HCT116 (cell line): ENCODE results near the gene PSTPIP1. TPM values are rescaled to one million over a fixed set of nuclear protein-coding genes. Genes with fewer than 3 reads are reported as not detected.

ENCODE experiments used
- ATAC-seq: fragments of 200-7000 bp; cut with Tn5 transposase; 2 replicates; pipeline ENCODE4 v1.9.1; 2020; ENCODE audit warnings: mild to moderate bottlenecking, moderate library complexity
- BruUV-seq: library from RNA; stranded (reverse); fragments of 400-500 nt; replicated peaks from 2 replicates; lab custom pipeline; 2021; lab: Mats Ljungman, UMichigan
- CTCF ChIA-PET: fragments of 300-600 bp; sonication (Branson Sonifier 250); formaldehyde crosslinking; loops from one replicate; lab custom pipeline; 2021; ENCODE audit warnings: antibody characterized with exemption; lab: Charles Lee
- POLR2A ChIA-PET: fragments of 300-600, 350-600 bp; sonication (Branson Sonifier 250); formaldehyde crosslinking; loops from one replicate; lab custom pipeline; 2021; ENCODE audit warnings: antibody characterized with exemption; lab: Charles Lee
- RAD21 ChIA-PET, 2 experiments: fragments of 300-600 bp; sonication (Branson Sonifier 250); formaldehyde crosslinking; loops; one replicate each; lab custom pipeline; 2023; ENCODE audit warnings: low total read pairs in 2 of 2; ENCODE audit not compliant: uncharacterized antibody in 2 of 2, unreplicated experiment in 2 of 2, low non-redundant PET in 1 of 2; lab: Charles Lee
- DNase-seq: peaks from one replicate; pipeline ENCODE4 v3.0.0-alpha.2; 2010; ENCODE audit warnings: low read depth, low spot score
- H2AFZ ChIP-seq: fragments of 200-600 bp; shearing (Covaris generic), sonication (generic); 2 replicates; pipeline ENCODE4 v1.6.1; 2017; ENCODE audit warnings: low read depth, mixed run types, mixed read lengths, antibody characterized with exemption, low read length; ENCODE audit not compliant: poor library complexity, severe bottlenecking
- H3K27ac ChIP-seq: 2 replicates; pipeline ENCODE4 v1.5.1; 2012; ENCODE audit warnings: low read depth, low read length
- H3K27me3 ChIP-seq: fragments of 200-600 bp; sonication (generic); 2 replicates; pipeline ENCODE4 v1.6.1; 2016; ENCODE audit warnings: mixed run types, low read length, mixed read lengths; ENCODE audit not compliant: insufficient read depth
- H3K36me3 ChIP-seq, 2 experiments: fragments of 200-500 bp in 1 of 2; fragments of 200-600 bp in 1 of 2; sonication (Bioruptor generic) in 1 of 2; sonication (generic) in 1 of 2; 2 replicates each; pipeline versions ENCODE4 v1.5.1 to v1.6.1; 2014 to 2016; ENCODE audit warnings: low read length in 2 of 2, inconsistent platforms in 1 of 2, mixed read lengths in 1 of 2, mixed run types in 1 of 2; ENCODE audit not compliant: insufficient read depth in 2 of 2, control insufficient read depth in 1 of 2
- H3K4me1 ChIP-seq, 2 experiments: fragments of 200-600 bp in 1 of 2; sonication (generic) in 1 of 2; 2 replicates each; pipeline versions ENCODE4 v1.5.1 to v1.6.1; 2012 to 2017; ENCODE audit warnings: low read length in 2 of 2, inconsistent platforms in 1 of 2, mild to moderate bottlenecking in 1 of 2, mixed read lengths in 1 of 2, mixed run types in 1 of 2, moderate library complexity in 1 of 2; ENCODE audit not compliant: insufficient read depth in 2 of 2, control insufficient read depth in 1 of 2
- H3K4me2 ChIP-seq: fragments of 200-600 bp; sonication (generic); 2 replicates; pipeline ENCODE4 v1.6.1; 2017; ENCODE audit warnings: mixed run types, low read length, mixed read lengths
- H3K4me3 ChIP-seq, 2 experiments: fragments of 200-600 bp in 1 of 2; sonication (generic) in 1 of 2; replicated peaks in 1 of 2; 2 replicates each; pipeline ENCODE4 v1.5.1; 2011 to 2016; ENCODE audit warnings: low read length in 2 of 2, control low read depth in 1 of 2, low read depth in 1 of 2, mild to moderate bottlenecking in 1 of 2, mixed read lengths in 1 of 2, mixed run types in 1 of 2
- H3K79me2 ChIP-seq: fragments of 200-600 bp; sonication (generic); 2 replicates; pipeline ENCODE4 v1.6.1; 2017; ENCODE audit warnings: mild to moderate bottlenecking, mixed run types, low read length, moderate library complexity, mixed read lengths; ENCODE audit not compliant: insufficient read depth
- H3K9ac ChIP-seq: fragments of 200-600 bp; sonication (generic); 2 replicates; pipeline ENCODE4 v1.6.1; 2016; ENCODE audit warnings: low read length, mixed read lengths
- H3K9me2 ChIP-seq: fragments of 200-600 bp; sonication (generic), shearing (Covaris generic); 2 replicates; pipeline ENCODE4 v1.6.1; 2017; ENCODE audit warnings: mixed run types, mild to moderate bottlenecking, moderate library complexity; ENCODE audit not compliant: insufficient read depth
- H3K9me3 ChIP-seq, 2 experiments: fragments of 200-500 bp in 1 of 2; fragments of 200-600 bp in 1 of 2; sonication (Bioruptor generic) in 1 of 2; sonication (generic) in 1 of 2; 2 replicates each; pipeline ENCODE4 v1.6.1; 2014 to 2017; ENCODE audit warnings: low read length in 2 of 2, mixed read lengths in 2 of 2, inconsistent platforms in 1 of 2, low read depth in 1 of 2, mild to moderate bottlenecking in 1 of 2, mixed run types in 1 of 2, moderate library complexity in 1 of 2; ENCODE audit not compliant: control insufficient read depth in 1 of 2, insufficient read depth in 1 of 2
- H4K20me1 ChIP-seq: fragments of 200-600 bp; sonication (generic), shearing (Covaris generic); 2 replicates; pipeline ENCODE4 v1.6.1; 2017; ENCODE audit warnings: mixed run types, mild to moderate bottlenecking, moderate library complexity; ENCODE audit not compliant: insufficient read depth
- ATF3 ChIP-seq: IDR thresholded peaks from 2 replicates; pipeline ENCODE4 v1.6.1; 2012
- CEBPB ChIP-seq: IDR thresholded peaks from 2 replicates; pipeline ENCODE4 v1.6.1; 2012; ENCODE audit warnings: low read depth
- EGR1 ChIP-seq: IDR thresholded peaks from 2 replicates; pipeline ENCODE4 v1.6.1; 2012; ENCODE audit warnings: low read depth
- ELF1 ChIP-seq: IDR thresholded peaks from 2 replicates; pipeline ENCODE4 v1.6.1; 2012; ENCODE audit warnings: low read depth, borderline replicate concordance
- EZH2phosphoT487 ChIP-seq: fragments of 200-600 bp; IDR thresholded peaks from 2 replicates; pipeline ENCODE4 v1.6.1; 2018; ENCODE audit warnings: antibody characterized with exemption, borderline replicate concordance
- JUND ChIP-seq: IDR thresholded peaks from 2 replicates; pipeline ENCODE4 v1.6.1; 2012
- MAX ChIP-seq: IDR thresholded peaks from 2 replicates; pipeline ENCODE4 v1.6.1; 2012
- POLR2A ChIP-seq: IDR thresholded peaks from 2 replicates; pipeline ENCODE4 v1.7.0; 2011; ENCODE audit warnings: borderline replicate concordance; ENCODE audit not compliant: insufficient read depth, insufficient read length; ENCODE audit errors: extremely low read depth
- POLR2AphosphoS5 ChIP-seq: IDR thresholded peaks from 2 replicates; pipeline ENCODE4 v1.6.1; 2011; ENCODE audit warnings: mild to moderate bottlenecking, low read depth, low read length, moderate library complexity
- RAD21 ChIP-seq: IDR thresholded peaks from 2 replicates; pipeline ENCODE4 v1.6.1; 2012; ENCODE audit warnings: low read depth, mild to moderate bottlenecking
- SIN3A ChIP-seq: IDR thresholded peaks from 2 replicates; pipeline ENCODE4 v1.6.1; 2012; ENCODE audit warnings: low read depth
- SP1 ChIP-seq: IDR thresholded peaks from 2 replicates; pipeline ENCODE4 v1.6.1; 2012; ENCODE audit warnings: low read depth
- SRF ChIP-seq: IDR thresholded peaks from 2 replicates; pipeline ENCODE4 v1.6.1; 2012; ENCODE audit warnings: low read depth
- YY1 ChIP-seq: IDR thresholded peaks from 2 replicates; pipeline ENCODE4 v1.6.1; 2011; ENCODE audit warnings: low read length, low read depth, moderate library complexity, mild to moderate bottlenecking; ENCODE audit not compliant: insufficient replicate concordance; ENCODE audit errors: extremely low read depth
- ZBTB33 ChIP-seq: IDR thresholded peaks from 2 replicates; pipeline ENCODE4 v1.6.1; 2011; ENCODE audit warnings: mild to moderate bottlenecking, low read length, moderate library complexity; ENCODE audit not compliant: insufficient replicate concordance; ENCODE audit errors: extremely low read depth
- ZFX ChIP-seq: fragments of 450-650 bp; IDR thresholded peaks from 2 replicates; pipeline ENCODE4 v1.6.1; 2017
- intact Hi-C: fragments of 100-400 bp; cut with micrococcal nuclease; formaldehyde crosslinking; loops from 2 replicates; pipeline ENCODE4 v1.10.0; 2022
- total RNA-seq: library from RNA; stranded (reverse); gene quantifications from one replicate; pipeline ENCODE4 v1.2.1, GENCODE V29; 2021; ENCODE audit not compliant: unreplicated experiment

PSTPIP1 gene
- total RNA-seq, 1 experiment from 2014 or later = 0.79 TPM

- no peaks in the 10 kb centered on the region for H3K9me3 ChIP-seq
- H3K79me2 ChIP-seq = no peaks in the 10 kb centered on the region
- H3K27ac ChIP-seq = no peak overlapping the region
- ChIA-PET POLR2A (no interaction called here), CTCF (no interaction called here), RAD21 (no interaction called here)
- no peak overlapping the region for H2AFZ ChIP-seq
- H3K4me2 ChIP-seq = no peak overlapping the region
- DNase-seq = no peak
- no TSS peak for BruUV-seq
- H3K4me1 ChIP-seq = no peaks in the 10 kb centered on the region
- no peak for ATAC-seq
- no peak for TF ChIP-seq ATF3
- TF ChIP-seq SIN3A = no peak
- TF ChIP-seq JUND = no peak
- TF ChIP-seq ZFX = no peak
- no peak for TF ChIP-seq CEBPB
- no peak for TF ChIP-seq YY1
- no peak for TF ChIP-seq SRF
- no peak for TF ChIP-seq MAX
- TF ChIP-seq ZBTB33 = no peak
- TF ChIP-seq SP1 = no peak
- TF ChIP-seq EGR1 = no peak
- no peak for TF ChIP-seq POLR2AphosphoS5
- TF ChIP-seq RAD21 = no peak
- no peak for TF ChIP-seq ELF1
- TF ChIP-seq EZH2phosphoT487 = no peak
- TF ChIP-seq POLR2A = no peak
- H3K4me3 ChIP-seq = no peak overlapping the region
- intact Hi-C loops = no loop called here
- no peaks in the 10 kb centered on the region for H3K36me3 ChIP-seq
- no peak overlapping the region for H3K9ac ChIP-seq
- no peaks in the 10 kb centered on the region for H3K9me2 ChIP-seq
- H4K20me1 ChIP-seq = no peaks in the 10 kb centered on the region
- no peaks in the 10 kb centered on the region for H3K27me3 ChIP-seq
Measured at GRCh38 chr15:76988867-76989780, 5.8 kb upstream of the PSTPIP1 start.
